ENCODE results near the gene ITPR1. TPM values are rescaled to one million over a fixed set of nuclear protein-coding genes. Genes with fewer than 3 reads are reported as not detected.

ITPR1 gene
- polyA plus RNA-seq, 6 donors from 2014 or later, result 54.8 to 110 (median 87.3) TPM

DNA sequence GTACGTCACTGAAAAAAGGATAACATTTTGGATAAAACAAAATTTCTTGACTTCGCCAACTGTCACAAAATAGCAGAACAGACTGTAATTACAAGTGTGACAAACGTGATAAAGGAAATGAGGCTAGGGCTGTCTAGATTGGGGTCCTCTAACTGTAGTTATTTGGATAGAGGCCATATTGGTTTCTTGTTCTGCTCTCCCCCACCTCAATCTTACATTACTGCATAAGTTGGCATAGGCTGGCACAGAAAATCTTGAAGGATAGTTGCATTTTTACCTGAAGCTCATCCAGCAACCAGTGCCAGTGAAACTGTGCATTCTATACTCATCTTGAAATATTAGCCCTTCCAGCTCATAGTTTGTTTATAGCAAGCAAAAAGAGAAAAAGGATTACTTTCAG is 84.6 kb downstream of the ITPR1 start:
- Mint-ChIP-seq H3K27me3 (no peaks in the 10 kb centered on the region), H3K4me1 (peaks cover 64 to 86% (median 81%) of the 10 kb centered on the region in 3 donors), H3K36me3 (no peaks in the 10 kb centered on the region), H3K9me3 (no peaks in the 10 kb centered on the region), H3K27ac (peak overlapping the region in 3 of 6 donors; percentile 8 to 89 (median 34)), H3K4me3 (no peak overlapping the region)
- ATAC-seq (ENCODE audit: low read depth in 2 of 2) (no peak), DNase-seq (no peak)

DNA sequence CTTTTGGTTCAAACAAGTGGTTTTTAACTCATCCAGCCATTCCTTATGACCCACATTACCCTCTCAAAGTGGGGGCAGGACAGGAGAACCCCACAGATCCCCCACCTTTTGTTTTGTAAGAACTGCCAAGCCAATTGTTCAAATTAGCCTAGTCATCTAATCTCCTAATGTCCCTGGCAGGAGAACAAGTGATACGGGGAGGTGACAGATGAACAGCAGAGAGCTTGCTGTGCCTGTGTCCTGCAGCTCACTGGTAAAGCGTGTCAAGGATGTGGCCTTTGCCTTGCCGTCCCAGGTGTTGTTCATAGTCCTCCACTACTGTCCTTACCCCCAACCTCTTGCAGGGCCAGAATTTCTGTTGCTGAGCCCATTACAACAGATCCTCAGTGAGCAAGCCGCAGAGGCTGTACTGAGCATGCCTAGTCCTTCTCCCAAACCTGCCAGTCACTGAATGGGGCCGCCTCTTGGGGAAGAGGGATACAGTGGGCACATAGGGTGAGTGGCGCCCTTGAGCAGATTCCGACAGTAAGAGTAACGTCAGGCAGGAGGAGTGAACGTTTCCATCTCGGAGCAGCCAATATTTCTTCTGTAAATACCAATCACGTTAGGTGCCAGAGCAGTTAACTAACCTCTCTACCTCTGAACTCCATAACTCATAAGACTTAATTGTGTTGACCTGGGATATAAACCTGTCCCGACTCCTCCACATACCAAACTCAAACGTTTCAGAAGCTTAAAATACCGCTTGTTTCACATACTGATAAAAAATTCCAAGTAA is 87.4 kb downstream of the ITPR1 start:
- H3K27ac Mint-ChIP-seq, result peak overlapping the region; percentile 28 to 95 (median 58)
- no peaks in the 10 kb centered on the region for H3K9me3 Mint-ChIP-seq
- H3K27me3 Mint-ChIP-seq, result no peaks in the 10 kb centered on the region
- ATAC-seq (ENCODE audit: low read depth in 2 of 2) (no peak), DNase-seq (no peak)
- H3K4me1 Mint-ChIP-seq, result peaks cover 73 to 89% (median 78%) of the 10 kb centered on the region in 3 donors
- H3K36me3 Mint-ChIP-seq, result no peaks in the 10 kb centered on the region
- peak overlapping the region in 4 of 8 donors; percentile 23 to 67 (median 56) for H3K4me3 Mint-ChIP-seq

DNA sequence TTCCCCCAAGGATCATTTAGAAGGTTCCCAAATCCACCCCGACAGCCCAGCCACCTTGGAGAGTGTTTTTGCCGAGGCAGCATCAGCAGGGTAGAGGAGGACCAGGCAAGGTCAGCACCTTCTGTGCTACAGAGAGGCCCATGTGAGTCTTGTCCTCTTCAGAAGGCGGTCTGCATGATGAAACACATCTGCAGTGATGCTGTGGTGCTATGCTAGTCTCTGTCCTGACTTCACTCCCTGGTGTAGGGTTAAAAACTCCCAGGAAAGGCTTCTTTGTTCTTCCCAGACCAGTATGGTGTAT is 87.9 kb downstream of the ITPR1 start:
- Mint-ChIP-seq H3K27ac (peak overlapping the region; percentile 51 to 95 (median 72)), H3K36me3 (no peaks in the 10 kb centered on the region), H3K4me3 (peak overlapping the region in 3 of 8 donors; percentile 23 to 58 (median 55)), H3K4me1 (peaks cover 75 to 91% (median 78%) of the 10 kb centered on the region in 3 donors), H3K27me3 (no peaks in the 10 kb centered on the region), H3K9me3 (no peaks in the 10 kb centered on the region)
- no peak for DNase-seq
- no peak for ATAC-seq (ENCODE audit: low read depth in 2 of 2)

DNA sequence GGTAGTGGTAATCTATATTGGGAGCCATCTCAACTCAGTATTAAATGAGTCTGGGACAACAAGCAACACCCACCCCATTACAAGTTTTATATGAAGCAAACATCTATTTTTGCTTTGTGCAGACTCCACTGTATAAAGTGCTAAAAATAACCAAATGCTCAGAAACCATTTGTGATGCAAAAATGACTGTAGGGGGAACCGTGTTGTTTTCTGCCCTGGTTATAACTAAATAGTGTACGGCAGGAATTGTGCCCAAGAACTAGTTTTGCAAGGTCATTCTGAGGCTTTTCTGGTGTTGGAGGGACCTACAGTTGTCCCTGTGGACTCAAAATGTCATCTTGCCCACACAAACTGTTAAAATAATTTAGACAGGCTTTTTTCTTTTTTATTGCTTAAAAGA is 88.3 kb downstream of the ITPR1 start:
- Mint-ChIP-seq H3K36me3 (no peaks in the 10 kb centered on the region), H3K27me3 (no peaks in the 10 kb centered on the region), H3K27ac (peak overlapping the region in 2 of 6 donors; percentile 55 to 79), H3K4me1 (peaks cover 71 to 91% (median 78%) of the 10 kb centered on the region in 3 donors), H3K4me3 (peak overlapping the region in 2 of 8 donors; percentile 11 to 23), H3K9me3 (no peaks in the 10 kb centered on the region)
- DNase-seq (no peak), ATAC-seq (ENCODE audit: low read depth in 2 of 2) (peak in 1 of 2 donors; percentile 27)

DNA sequence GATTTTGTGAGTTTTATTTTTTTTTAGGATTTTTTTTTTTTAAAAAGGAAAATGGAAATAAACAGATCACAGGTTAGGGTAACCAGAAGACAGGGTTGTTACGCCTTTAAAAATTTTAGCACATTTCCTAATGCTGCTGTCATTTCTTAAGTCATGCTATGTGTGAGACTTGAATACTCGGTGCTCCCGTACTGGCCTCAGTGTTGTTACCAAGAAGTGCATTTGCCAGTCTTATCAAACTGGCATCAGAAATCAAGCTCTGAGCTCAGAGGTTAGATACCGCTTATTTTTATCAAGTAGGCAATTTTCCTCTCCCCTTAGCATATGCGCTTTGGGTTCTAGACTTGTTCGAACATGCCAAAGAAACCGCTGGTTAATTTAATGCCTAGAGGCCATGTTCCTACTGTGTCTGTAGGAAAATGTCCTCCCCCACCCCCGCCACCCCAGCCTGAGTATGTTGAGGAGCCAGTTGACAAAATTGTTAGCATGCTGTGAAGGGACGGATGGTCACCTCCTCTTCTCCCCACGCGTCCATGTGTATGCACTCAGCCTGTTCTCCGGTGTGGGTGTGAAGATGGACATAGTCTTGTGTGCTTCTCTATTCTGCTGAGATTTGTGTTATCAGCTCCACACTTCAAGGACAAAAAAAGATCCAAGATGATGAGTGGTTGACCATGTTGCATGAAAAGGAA is 88.9 kb downstream of the ITPR1 start:
- peak overlapping the region in 4 of 8 donors; percentile 29 to 72 (median 55) for H3K4me3 Mint-ChIP-seq
- no peaks in the 10 kb centered on the region for H3K9me3 Mint-ChIP-seq
- DNase-seq, result no peak
- no peaks in the 10 kb centered on the region for H3K36me3 Mint-ChIP-seq
- peaks cover 76 to 91% (median 81%) of the 10 kb centered on the region in 3 donors for H3K4me1 Mint-ChIP-seq
- H3K27ac Mint-ChIP-seq, result peak overlapping the region in 3 of 6 donors; percentile 48 to 88 (median 87)
- no peak for ATAC-seq (ENCODE audit: low read depth in 2 of 2)
- H3K27me3 Mint-ChIP-seq, result no peaks in the 10 kb centered on the region

DNA sequence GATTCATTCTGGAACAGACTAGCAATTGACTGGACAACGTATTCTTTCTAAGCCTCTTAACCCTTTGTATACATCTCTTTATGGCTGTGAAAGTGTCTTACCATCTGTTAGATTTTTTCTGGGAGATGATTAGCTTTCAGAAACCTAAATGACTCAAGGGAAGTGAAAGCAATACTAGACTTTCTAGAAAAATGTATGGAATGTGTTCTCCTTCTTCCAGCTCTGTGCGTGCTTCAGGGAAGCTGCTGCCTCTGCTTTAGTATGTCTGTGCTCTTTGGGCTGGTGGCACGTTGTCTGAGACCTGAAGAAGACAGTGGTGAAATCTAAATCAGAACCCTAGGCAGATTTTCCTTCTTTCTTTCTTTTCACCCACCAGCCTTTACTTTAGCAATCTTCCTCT is 89.5 kb downstream of the ITPR1 start:
- ATAC-seq (ENCODE audit: low read depth in 2 of 2), result no peak
- no peak for DNase-seq
- no peaks in the 10 kb centered on the region for H3K27me3 Mint-ChIP-seq
- H3K9me3 Mint-ChIP-seq, result no peaks in the 10 kb centered on the region
- peaks cover 81 to 92% (median 82%) of the 10 kb centered on the region in 3 donors for H3K4me1 Mint-ChIP-seq
- peak overlapping the region in 5 of 6 donors; percentile 30 to 89 (median 87) for H3K27ac Mint-ChIP-seq
- no peaks in the 10 kb centered on the region for H3K36me3 Mint-ChIP-seq
- H3K4me3 Mint-ChIP-seq, result peak overlapping the region in 4 of 8 donors; percentile 22 to 72 (median 44)

DNA sequence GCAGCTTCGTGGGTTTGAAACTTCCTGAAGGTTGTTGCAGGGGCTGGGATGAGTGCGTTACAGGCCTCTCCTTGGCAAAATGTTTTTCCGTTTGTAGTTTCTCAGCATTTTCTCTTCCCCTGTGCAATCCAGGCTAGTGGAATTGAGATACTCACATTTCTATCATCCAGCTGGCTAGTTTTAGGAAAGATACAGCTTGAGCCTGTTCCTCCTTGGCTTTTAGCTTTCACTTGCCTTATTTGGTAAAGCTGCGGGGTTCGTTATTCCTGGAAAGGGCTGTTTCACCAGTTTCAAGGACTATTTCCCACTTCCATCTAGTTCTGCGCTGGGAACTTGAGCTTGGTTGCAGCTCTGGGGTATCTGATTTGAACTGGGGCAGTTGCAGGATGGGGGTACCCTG is 90.3 kb downstream of the ITPR1 start:
- no peak for ATAC-seq (ENCODE audit: low read depth in 2 of 2)
- no peaks in the 10 kb centered on the region for H3K9me3 Mint-ChIP-seq
- peak overlapping the region in 5 of 6 donors; percentile 5 to 96 (median 87) for H3K27ac Mint-ChIP-seq
- no peaks in the 10 kb centered on the region for H3K27me3 Mint-ChIP-seq
- no peaks in the 10 kb centered on the region for H3K36me3 Mint-ChIP-seq
- no peak for DNase-seq
- peaks cover 81 to 95% (median 82%) of the 10 kb centered on the region in 3 donors for H3K4me1 Mint-ChIP-seq
- peak overlapping the region in 4 of 8 donors; percentile 33 to 90 (median 75) for H3K4me3 Mint-ChIP-seq

DNA sequence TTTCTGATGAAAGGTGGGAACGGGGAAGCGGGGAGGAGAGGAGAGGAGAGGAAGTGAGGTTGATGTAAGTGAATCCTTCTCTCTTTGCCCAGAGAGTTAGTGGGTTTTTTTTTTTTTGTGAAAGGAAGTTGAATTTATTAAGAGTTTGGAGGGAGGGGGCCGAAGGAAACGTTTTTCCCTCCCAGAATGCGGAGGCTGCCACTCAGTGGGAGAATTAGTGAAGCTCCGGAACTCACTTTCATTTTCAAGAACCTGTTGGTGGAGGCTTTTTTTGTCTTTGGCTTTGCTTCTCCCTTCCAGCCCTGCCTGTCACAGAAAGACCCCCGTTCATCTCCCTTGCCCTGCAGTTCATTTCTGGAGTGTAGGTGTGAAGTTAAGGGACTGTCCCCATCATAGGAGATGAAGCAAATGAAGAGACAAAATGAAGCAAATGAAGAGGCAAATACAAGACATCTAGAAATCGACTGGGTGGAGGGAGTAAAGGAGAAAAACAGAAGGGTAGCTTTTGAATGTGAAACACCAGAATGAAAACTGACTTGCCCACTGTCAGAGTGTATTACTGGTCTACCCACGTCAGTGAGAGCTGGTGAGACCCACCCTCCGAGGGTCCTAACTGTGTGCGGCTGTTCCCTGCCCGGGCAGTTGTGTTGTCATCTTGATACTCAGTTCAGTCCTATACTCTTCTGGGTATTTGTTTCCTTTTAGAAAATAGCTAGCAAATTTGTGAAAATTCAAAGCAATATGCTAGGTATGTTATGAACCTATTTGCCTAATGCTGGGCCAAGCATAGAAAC is 91.5 kb downstream of the ITPR1 start:
- H3K36me3 Mint-ChIP-seq, result no peaks in the 10 kb centered on the region
- H3K9me3 Mint-ChIP-seq, result no peaks in the 10 kb centered on the region
- no peaks in the 10 kb centered on the region for H3K27me3 Mint-ChIP-seq
- H3K4me3 Mint-ChIP-seq, result peak overlapping the region; percentile 5 to 95 (median 82)
- peaks cover 81 to 98% (median 87%) of the 10 kb centered on the region in 3 donors for H3K4me1 Mint-ChIP-seq
- DNase-seq (peak; percentile 7), ATAC-seq (ENCODE audit: low read depth in 2 of 2) (peak; percentile 35 to 61)
- H3K27ac Mint-ChIP-seq, result peak overlapping the region; percentile 87 to 96 (median 88)

DNA sequence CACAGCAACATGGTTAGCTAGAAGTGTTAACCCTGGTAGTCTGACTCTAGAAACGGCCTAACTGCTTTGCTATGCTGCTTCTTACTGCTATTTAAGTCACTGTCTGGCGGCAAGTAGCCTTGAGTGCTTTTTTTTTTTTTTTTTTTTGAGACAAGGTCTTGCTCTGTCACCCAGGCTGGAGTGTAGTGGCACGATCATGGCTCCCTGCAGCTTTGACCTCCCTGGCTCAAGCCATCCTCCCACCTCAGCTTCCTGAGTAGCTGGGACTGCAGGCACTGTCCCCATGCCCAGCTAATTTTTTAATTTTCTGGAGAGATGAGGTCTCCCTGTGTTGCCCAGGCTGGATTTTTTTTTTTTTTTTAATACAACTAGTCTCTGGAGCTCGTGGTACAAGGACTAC is 93.2 kb downstream of the ITPR1 start:
- Mint-ChIP-seq H3K27me3 (no peaks in the 10 kb centered on the region), H3K36me3 (peaks cover 10 to 16% of the 10 kb centered on the region in 2 donors), H3K9me3 (peaks cover 0 to 4% (median 0%) of the 10 kb centered on the region in 7 donors), H3K27ac (peak overlapping the region in 3 of 6 donors; percentile 0 to 57 (median 34)), H3K4me1 (peaks cover 84 to 95% (median 88%) of the 10 kb centered on the region in 3 donors), H3K4me3 (no peak overlapping the region)
- ATAC-seq (ENCODE audit: low read depth in 2 of 2) (no peak), DNase-seq (no peak)

DNA sequence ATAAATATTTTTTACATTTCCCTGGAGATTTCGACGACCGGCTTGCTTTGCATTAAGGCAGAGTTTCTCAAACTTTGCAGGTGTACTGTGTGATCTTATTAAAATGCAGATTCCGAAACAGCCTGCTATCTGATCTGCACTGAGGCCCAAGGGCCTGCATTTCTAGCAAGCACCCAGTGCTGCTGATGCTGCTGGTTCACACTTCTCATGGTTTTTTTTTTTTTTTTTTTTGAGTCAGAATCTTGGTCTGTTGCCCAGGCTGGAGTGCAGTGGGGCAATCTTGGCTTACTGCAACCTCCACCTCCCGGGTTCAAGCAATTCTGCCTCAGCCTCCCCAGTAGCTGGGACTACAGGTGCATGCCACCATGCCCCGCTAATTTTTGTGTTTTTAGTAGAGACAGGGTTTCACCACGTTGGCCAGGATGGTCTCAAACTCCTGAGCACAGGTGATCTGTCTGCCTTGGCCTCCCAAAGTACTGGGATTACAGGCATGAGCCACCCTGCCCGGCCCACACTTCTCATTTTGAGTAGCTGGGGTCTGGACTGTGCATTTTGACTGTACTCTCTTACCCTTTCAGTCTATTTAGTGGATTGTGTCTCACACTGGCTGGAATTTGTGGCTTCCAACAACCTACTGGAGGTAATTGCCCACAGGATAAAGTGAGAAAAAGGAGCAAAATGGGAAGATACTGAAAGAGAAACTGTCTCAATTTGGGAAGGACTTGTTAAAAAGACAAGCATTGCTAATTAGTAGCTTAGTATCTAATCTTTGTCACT is 94.1 kb downstream of the ITPR1 start:
- Mint-ChIP-seq H3K4me1 (peaks cover 86 to 96% (median 91%) of the 10 kb centered on the region in 3 donors), H3K27ac (peak overlapping the region in 3 of 6 donors; percentile 5 to 57 (median 33)), H3K36me3 (peaks cover 12 to 22% of the 10 kb centered on the region in 2 donors), H3K4me3 (peak overlapping the region in 1 of 8 donors; percentile 36), H3K9me3 (peaks cover 0 to 4% (median 0%) of the 10 kb centered on the region in 7 donors), H3K27me3 (no peaks in the 10 kb centered on the region)
- ATAC-seq (ENCODE audit: low read depth in 2 of 2) (no peak), DNase-seq (no peak)

DNA sequence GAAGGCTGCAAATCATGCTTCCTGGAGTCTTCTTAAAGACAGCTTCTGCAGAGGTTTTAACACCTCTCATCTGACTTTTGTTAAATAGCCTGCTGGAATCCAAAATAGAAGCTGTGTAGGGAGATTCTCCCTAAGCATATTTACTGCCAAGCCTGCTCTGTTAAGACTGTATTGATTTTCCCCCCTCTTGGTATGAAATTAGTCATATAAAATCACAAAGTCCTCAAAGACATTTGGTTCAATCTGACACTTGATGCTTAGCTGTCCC is 94.6 kb downstream of the ITPR1 start:
- ATAC-seq (ENCODE audit: low read depth in 2 of 2), result no peak
- peaks cover 85 to 96% (median 91%) of the 10 kb centered on the region in 3 donors for H3K4me1 Mint-ChIP-seq
- DNase-seq, result no peak
- H3K4me3 Mint-ChIP-seq, result peak overlapping the region in 2 of 8 donors; percentile 26 to 29
- no peaks in the 10 kb centered on the region for H3K27me3 Mint-ChIP-seq
- peaks cover 12 to 22% of the 10 kb centered on the region in 2 donors for H3K36me3 Mint-ChIP-seq
- peaks cover 0 to 4% (median 0%) of the 10 kb centered on the region in 7 donors for H3K9me3 Mint-ChIP-seq
- peak overlapping the region in 1 of 6 donors; percentile 67 for H3K27ac Mint-ChIP-seq

DNA sequence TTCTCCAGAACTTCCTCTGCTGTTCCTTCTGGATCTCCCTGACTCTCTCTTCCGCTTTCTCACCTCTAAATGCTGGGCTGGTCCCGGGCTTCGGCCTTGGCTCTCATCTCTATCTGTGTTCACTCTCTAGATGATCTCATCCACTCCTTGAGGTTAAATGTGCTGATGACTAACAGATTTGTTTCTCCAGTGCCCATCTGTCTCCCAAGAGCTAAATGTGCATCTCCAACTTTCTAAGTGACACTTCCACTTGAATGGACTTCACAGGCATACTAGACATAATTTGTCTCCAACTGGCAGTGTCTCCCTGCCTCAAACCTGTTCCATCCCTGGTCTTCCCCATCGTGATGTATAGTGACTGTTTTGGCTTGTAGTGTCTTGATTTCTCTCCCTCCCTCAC is 95.3 kb downstream of the ITPR1 start:
- ATAC-seq (ENCODE audit: low read depth in 2 of 2) (no peak), DNase-seq (no peak)
- Mint-ChIP-seq H3K27me3 (no peaks in the 10 kb centered on the region), H3K4me3 (peak overlapping the region in 4 of 8 donors; percentile 13 to 31 (median 22)), H3K27ac (peak overlapping the region in 3 of 6 donors; percentile 49 to 72 (median 70)), H3K36me3 (peaks cover 12 to 22% of the 10 kb centered on the region in 2 donors), H3K4me1 (peaks cover 86 to 95% (median 91%) of the 10 kb centered on the region in 3 donors), H3K9me3 (peaks cover 0 to 4% (median 0%) of the 10 kb centered on the region in 7 donors)

Data from naive B cell (primary cell).